GM19099 (cell line): Measurements from ENCODE around the gene MYO1E.

ENCODE experiments used
- POLR2A ChIP-seq: IDR thresholded peaks from 3 replicates; pipeline ENCODE4 v1.6.1; 2011; ENCODE audit warnings: low read depth; ENCODE audit not compliant: insufficient read length; ENCODE audit errors: extremely low read depth

The MYO1E gene

GRCh38 chr15:59160880-59161593 is 211.6 kb downstream of the MYO1E start:
- no peak for TF ChIP-seq POLR2A

GRCh38 chr15:59159210-59159609 is 213.5 kb downstream of the MYO1E start:
- no peak for TF ChIP-seq POLR2A

GRCh38 chr15:59158701-59159034 is 214.0 kb downstream of the MYO1E start:
- no peak for TF ChIP-seq POLR2A

GRCh38 chr15:59157840-59158700 is 214.6 kb downstream of the MYO1E start:
- TF ChIP-seq POLR2A = no peak

GRCh38 chr15:59157396-59157795 is 215.3 kb downstream of the MYO1E start:
- TF ChIP-seq POLR2A = no peak

GRCh38 chr15:59155431-59155830 is 217.2 kb downstream of the MYO1E start:
- no peak for TF ChIP-seq POLR2A

GRCh38 chr15:59154243-59154642 is 218.4 kb downstream of the MYO1E start:
- TF ChIP-seq POLR2A = no peak

GRCh38 chr15:59153466-59153865 is 219.2 kb downstream of the MYO1E start:
- no peak for TF ChIP-seq POLR2A

GRCh38 chr15:59152694-59153450 is 219.8 kb downstream of the MYO1E start:
- TF ChIP-seq POLR2A = no peak

GRCh38 chr15:59150185-59150584 is 222.5 kb downstream of the MYO1E start:
- no peak for TF ChIP-seq POLR2A

GRCh38 chr15:59148153-59148833 is 224.4 kb downstream of the MYO1E start:
- TF ChIP-seq POLR2A = no peak

GRCh38 chr15:59147666-59148065 is 225.0 kb downstream of the MYO1E start:
- TF ChIP-seq POLR2A = no peak

- TF ChIP-seq POLR2A = no peak
Observed at GRCh38 chr15:59143281-59143680, 229.4 kb downstream of the MYO1E start.

GRCh38 chr15:59140422-59141226 is 232.0 kb downstream of the MYO1E start:
- TF ChIP-seq POLR2A = no peak

GRCh38 chr15:59138243-59138642 is 234.4 kb downstream of the MYO1E start:
- TF ChIP-seq POLR2A = no peak

GRCh38 chr15:59137566-59137965 is 235.1 kb downstream of the MYO1E start:
- TF ChIP-seq POLR2A = no peak
